Cardiac fibroblast (primary cell): Measurements from ENCODE around the gene ANKRD22.

ENCODE experiments used
- DNase-seq, 2 donors: peaks; one replicate each; pipeline versions ENCODE4 v3.0.0 to v3.0.0-alpha.2; 2010; ENCODE audit warnings: low read depth in 2 of 2
- H3K4me3 ChIP-seq, 2 donors: replicated peaks in 1 of 2; 1 replicate in 1 of 2; 2 replicates in 1 of 2; pipeline ENCODE4 v1.5.1; 2011; ENCODE audit warnings: low read depth in 2 of 2, low read length in 2 of 2, mild to moderate bottlenecking in 2 of 2, moderate library complexity in 1 of 2
- CTCF ChIP-seq: IDR thresholded peaks from one replicate; pipeline ENCODE4 v1.5.1; 2011; ENCODE audit warnings: low read depth, mild to moderate bottlenecking, low read length, inconsistent platforms

ANKRD22 gene

GRCh38 chr10:88849234-88849633 is 2.4 kb downstream of the ANKRD22 start:
- no peak for TF ChIP-seq CTCF
- H3K4me3 ChIP-seq = no peak overlapping the region
- peak; percentile 72 to 73 for DNase-seq

- TF ChIP-seq CTCF = no peak
- DNase-seq = peak; percentile 61 to 81
- H3K4me3 ChIP-seq = no peak overlapping the region
Measured at GRCh38 chr10:88848499-88848898, 3.1 kb downstream of the ANKRD22 start.

- TF ChIP-seq CTCF = no peak
- no peak for DNase-seq
Measured at GRCh38 chr10:88843171-88843570, 8.5 kb downstream of the ANKRD22 start.

GRCh38 chr10:88841316-88842111 is 10.1 kb downstream of the ANKRD22 start:
- no peak for DNase-seq
- H3K4me3 ChIP-seq = no peak overlapping the region
- TF ChIP-seq CTCF = no peak

More at GRCh38 chr10:88843171-88843570, 8.5 kb downstream of the ANKRD22 start:
- H3K4me3 ChIP-seq = no peak overlapping the region

GRCh38 chr10:88840881-88841280 is 10.8 kb downstream of the ANKRD22 start:
- TF ChIP-seq CTCF = no peak
- H3K4me3 ChIP-seq = no peak overlapping the region
- no peak for DNase-seq

GRCh38 chr10:88840104-88840503 is 11.5 kb downstream of the ANKRD22 start:
- no peak for TF ChIP-seq CTCF
- peak; percentile 21 to 79 for DNase-seq

More at GRCh38 chr10:88840104-88840503, 11.5 kb downstream of the ANKRD22 start:
- no peak overlapping the region for H3K4me3 ChIP-seq
